ENCODE data around the gene BDKRB2.

The BDKRB2 gene

DNA sequence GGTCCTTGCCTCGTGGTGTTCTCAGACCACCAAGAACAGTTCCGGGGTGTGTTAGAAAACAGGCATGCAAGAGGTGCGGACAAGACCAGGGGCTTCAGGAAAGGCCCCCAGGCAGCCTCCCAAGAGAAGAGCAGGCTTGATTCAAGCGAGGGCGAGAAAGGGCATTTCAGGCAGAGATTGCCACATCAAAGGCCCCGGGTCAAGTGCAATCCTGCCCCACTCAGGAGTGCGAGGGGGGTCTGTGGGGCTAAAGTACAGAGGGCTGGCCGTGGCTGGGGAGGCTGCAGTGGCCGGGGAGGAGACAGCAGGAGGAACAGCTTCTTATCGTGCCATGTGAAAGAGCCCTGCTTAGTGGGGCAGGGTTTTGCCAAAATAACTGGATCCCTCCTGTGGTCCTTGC is 2.7 kb upstream of the BDKRB2 start:
- DNase-seq, result no peak

DNA sequence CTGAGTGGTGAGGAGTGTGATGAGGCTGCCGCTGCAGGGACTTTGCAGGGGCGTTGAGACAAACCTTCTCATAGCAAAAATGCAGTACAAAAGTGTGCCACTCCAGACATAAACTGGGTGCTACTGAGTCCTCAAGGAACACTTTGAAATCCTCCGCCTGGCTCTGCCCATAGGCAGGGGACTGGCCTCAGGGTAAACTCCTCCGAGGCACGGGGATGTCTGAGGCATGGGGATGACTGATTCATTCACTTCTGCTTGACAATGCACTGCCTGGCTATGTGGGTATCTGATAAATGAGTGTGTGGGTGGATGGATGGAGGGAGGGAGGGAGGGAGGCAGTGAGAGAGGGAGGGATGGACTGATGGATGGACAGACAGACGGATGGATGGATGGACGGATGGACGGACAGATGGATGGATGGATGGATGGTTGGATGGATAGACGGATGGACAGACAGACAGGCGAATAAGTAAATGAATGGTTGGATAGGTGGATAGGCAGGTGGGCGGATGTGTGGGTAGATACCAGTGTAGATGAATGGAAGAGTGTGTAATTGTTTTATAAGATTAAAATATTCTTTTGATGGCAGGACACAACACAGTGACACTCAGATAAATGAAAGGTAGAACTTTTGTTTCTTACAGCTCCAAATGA is 2.1 kb upstream of the BDKRB2 start:
- DNase-seq, result no peak

DNA sequence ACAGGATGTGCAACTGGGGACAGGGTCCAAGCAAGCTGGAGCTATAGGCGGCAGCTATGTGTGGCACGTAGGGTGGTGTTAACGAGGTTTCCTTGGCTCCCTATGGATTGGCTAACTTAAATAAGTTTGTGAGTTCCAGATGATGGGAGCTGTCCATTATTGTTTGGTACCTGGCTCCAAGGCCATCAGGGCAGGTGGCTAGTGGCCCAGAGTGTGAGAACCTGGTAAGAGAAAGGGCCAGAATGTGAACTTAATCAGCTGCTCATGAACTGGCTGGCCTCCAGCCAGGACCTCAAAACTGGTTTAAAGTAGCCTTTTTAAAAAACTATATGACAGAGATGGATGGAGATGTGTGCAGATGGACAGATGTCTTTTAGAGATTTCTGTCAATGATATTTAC is 1.5 kb upstream of the BDKRB2 start:
- no peak for DNase-seq

DNA sequence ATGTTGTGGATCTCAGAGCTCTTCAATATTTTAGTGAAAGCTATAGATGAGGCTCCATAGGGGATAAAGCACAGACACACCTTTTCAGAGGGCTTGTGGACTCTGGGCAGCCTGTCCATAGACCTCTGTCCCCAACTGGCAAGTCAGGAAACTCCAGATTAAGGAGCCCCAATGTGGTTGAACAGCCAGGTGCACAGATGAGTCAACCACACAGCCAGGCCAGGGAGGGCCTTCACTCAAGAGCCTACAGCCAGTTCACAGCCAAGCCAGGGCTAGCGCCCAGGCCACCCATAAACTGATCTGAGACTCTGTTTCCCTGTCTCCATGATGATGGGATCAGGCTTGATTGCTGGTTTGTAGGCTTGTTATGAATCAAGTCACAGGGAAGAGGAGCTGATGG is 1.0 kb upstream of the BDKRB2 start:
- no peak for DNase-seq

DNA sequence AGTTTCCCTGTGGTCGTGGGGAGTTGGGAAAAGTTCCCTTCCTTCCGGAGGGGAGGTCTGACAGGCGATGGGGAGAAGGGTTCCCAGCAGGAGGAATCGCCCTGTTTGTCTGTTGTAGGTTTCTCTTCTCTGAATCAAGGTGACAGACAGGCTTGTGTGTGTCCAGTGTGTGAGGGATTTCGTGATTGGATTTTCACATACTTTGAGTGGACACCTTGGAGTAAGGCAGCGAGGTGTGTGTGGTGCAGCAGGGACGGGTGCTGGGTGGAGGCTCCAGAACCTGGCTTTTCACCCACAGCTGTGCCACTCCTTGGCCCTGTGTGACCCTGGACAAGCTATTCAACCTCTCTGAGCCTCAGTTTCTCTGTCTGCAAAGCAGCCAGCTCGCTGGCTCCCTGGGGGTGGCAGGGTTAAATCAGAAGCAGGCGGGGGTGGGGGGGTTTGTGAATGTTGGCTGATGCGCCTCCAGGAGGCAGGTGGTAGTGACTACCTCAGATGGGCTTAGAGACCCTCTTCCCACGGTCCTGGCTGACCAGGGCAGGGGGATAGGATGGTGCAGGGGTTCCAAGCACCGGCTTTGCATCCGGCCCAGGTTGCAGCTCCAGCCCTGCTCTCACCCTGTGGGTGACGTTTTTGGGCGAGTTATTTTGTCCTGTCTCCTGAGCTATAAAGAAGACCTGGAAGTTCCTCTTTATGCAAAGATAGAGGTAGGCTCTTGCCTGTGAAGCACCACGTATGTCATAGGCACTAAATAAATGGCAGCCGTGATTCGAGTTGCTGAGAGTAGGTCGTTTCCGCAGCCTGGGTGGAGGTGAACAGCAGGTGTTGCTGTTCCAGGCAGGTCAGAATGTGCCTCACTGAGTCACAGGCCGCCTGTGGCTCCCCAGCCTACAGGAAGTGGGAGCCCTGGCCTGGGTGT is 679 bp downstream of the BDKRB2 start:
- DNase-seq, result no peak

DNA sequence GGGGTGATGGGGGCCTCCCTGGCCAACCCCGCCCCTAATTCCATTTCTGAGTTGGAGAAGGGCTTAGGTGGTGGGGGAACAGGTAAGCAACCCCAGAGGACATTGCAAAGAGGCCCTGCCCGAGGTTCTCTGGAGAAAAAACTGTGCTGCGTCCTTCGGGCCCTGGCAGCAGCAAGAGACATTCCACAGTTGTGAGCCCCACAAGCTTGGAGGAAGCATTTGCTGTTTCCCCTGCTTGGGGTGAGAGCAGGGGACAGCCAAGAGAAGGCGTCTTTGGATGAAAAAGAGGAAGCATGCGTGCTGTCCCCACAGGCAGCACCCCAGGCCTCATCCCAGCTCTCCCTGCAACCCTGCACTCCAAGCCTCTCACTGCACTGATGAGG is 1.3 kb downstream of the BDKRB2 start:
- no peak for DNase-seq

DNA sequence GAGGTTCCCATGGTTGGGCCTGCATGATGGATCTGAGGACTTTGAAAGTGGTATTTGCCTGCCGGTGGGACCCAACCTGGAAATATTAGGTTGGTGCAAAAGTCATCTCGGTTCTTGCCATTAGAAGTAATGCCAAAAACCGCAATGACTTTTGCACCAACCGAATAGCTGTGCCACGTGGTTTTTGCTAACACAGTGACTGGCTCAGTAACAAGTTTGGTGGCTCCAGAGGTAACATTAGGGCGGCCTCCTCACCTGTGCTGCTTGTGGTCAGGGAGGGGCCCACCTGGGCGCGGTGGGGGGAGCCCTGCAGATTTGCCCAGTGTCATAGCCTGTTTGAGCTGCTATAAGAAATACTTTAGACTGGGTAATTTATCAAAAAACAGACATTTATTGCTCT is 1.8 kb downstream of the BDKRB2 start:
- no peak for DNase-seq

DNA sequence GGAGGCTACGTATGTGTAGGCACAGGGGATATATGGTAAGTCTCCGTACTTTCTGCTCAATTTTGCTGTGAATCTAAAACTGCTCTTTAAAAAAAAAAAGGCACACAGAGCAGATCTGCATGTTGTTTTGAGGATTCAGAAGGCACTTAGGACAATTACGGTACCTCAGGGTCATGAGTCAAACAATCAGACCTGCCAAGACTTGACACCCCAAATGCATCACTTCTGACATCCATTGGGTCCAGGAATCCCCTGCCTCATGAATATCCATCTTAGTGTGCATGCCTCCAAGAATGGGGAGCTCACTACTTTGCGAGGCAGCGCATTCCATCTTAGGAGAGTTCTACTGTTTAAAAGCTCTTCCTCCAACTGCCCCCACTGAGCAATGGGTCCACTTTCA is 3.0 kb downstream of the BDKRB2 start:
- DNase-seq, result no peak

DNA sequence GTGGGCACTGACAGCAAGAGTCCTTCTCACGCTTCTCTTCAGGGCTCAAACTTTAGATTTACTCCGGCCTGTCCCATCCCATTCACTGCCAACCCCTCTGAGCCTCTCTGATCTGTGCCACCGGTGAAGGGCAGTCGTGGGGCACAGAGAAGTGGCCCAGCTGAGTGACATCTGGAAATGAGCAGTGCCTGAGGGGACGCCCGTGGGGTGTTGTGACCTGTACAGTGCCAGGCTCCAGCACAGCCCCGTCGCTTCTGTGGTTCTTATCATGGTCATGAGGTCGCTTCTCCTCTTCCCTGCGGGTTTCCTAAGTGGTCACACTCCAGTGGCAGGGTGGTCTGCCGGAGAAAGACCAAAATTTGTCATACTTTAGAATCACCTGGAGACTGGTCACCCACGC is 4.1 kb downstream of the BDKRB2 start:
- DNase-seq, result no peak

DNA sequence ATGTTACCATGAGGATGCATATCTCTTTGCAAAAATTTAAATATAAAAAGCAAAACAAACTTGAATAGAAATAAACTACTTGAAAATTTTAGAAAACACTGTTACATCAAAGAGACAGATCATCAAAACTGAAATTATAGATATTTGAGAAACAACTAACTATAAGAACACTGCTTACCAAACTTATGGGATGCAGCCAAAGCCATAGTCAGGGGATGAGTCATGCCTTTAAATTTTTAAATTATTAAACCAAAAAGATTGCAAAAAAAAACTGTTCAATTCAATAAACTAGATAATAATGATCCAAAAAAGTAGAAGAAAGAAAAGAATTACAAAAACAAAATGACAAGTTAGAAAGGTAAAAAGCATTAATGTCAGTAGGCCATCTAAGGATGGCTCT is 7.5 kb downstream of the BDKRB2 start:
- no peak for DNase-seq

DNA sequence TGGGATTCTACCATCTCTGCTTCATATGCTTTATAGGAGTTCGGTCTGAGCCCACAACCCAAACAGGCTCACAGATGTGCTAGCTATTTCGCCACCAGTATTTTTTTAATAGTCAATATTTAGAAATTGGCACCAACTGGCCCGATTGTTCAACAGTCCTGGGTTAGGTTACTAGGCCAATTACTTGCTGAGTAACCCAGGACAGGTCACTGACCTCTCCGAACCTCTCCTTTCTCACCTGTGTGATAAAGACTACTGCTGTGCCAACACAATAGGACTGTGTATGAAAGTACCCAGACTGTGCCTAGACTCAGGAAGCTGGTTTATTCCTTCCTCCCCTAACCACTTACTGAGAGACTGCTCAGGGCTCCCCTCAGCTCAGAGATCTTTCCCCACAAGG is 8.3 kb downstream of the BDKRB2 start:
- no peak for DNase-seq

DNA sequence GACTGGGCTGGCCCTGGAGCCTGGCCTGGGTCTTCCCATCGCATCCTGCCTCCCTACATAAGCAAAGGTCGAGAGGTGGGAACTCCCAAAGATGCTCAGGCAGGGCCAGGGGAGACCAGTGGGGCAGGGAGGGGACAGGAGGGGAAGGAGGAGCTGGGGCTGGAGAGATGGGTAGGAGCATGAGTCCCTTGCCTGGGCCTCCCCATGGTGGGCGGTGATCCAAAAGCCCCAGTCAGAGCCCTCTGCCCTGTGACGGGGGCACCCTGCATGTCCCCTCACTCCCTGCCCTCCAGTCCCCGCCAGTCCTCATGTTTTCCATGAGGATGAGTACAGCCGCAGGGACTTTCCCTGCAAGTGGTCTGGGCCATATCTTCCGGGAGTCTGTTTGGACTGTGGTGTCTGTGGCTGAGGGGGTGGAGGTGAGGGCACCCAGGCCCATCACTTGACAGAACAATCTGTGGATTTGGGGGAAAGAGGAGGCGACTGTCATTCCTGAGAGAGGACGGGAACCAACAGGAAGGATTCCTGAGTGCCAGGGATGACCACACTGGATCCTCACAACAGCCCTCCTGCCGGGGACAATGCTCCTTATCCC is 9.3 kb downstream of the BDKRB2 start:
- no peak for DNase-seq

DNA sequence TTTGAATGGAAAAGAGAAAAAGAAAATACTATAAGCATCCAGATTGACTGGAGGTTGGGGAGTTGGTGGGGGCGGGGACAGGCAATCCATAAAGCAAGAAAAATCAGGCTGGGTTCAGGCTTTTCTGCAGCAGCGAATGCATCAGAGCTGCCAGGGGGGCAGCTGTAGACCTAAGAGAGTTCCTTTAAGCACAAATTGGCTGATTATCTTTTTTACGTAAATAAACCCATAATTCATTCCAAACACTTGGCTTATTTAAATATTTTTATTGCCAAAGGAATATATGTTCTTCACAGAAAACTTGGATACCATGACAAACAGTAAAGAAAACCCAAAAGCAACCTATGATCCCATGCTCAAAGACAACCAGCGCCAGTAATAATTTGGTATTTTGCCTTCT is 10.2 kb downstream of the BDKRB2 start:
- no peak for DNase-seq

DNA sequence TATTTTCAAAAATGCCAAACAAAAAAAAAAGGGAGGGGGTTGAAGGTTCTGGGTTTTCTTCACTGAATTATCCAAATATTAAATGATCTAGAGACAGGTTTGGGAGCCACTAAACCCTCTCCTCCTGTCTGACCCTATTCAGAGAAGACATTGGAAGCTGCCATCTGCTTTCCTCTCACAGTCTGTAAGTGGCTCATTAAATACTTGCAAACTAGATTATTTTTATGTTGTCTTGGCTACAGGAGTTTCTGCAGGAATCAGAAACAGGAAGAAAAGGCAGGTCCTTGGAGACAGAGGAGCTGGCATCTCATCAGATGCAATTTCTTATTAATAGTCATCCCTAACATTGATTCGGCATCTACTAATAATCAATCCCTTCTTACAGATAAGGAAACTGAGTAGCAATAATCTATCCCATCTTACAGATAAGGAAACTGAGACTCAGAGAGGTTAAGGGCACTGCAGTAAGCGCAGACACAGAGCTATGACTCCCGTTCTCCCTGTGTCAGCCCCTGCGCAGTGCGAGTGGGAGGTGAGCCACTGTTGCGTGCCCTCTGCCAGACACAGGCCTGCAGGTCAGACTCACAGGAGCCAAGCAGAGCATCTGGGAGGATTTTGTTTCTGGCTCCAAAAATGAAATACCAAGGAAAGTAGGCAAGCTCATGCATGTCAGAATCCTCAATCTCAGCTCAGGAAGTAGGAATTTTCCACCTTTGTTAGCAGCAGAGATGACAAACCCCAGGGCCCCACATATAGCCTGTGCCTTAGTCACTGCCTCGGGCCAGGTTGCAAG is 11.0 kb downstream of the BDKRB2 start:
- no peak for DNase-seq

DNA sequence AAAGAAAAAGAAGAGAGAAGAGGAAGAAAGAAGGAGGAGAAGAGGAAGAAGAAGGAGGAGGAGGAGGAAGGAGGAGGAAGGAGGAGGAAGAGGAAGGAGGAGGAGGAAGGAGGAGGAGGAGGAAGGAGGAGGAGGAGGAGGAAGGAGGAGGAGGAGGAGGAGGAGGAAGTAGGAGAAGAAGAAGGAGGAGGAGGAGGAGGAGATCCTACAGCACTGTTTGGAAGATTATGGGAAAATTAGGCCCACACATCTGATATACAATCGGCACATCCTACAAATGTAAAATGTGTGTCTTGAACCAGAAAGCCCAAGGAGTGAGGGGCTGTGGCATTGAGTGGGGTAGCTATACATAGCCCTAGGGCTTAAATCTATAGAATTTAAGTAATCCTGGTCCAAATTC is 12.0 kb downstream of the BDKRB2 start:
- DNase-seq, result no peak

DNA sequence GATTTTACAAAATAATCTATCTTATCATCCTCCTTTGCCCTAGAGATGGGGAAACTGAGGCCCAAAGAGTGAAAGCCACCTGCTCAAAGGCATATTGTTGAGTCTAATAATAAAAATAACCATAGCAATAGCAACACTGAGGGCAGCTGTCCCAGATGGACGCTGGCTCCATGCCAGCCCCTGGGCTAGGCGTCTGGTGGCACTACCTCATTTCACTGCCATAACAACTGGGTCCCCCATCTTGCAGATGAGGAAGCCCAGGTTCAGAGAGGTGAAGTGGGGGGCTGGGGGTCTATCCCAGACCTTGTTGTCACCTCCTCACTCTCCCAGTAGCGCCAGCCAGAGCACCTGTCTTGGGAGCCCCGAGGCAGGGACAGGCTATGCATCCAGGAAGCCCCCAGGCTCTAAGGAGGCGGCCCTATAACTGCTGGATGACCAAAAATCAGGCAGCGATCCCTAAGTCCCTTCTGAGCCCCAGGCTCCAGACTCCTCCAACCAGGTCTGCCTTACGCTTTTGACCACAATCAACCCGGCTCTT is 12.8 kb downstream of the BDKRB2 start:
- DNase-seq, result no peak

DNA sequence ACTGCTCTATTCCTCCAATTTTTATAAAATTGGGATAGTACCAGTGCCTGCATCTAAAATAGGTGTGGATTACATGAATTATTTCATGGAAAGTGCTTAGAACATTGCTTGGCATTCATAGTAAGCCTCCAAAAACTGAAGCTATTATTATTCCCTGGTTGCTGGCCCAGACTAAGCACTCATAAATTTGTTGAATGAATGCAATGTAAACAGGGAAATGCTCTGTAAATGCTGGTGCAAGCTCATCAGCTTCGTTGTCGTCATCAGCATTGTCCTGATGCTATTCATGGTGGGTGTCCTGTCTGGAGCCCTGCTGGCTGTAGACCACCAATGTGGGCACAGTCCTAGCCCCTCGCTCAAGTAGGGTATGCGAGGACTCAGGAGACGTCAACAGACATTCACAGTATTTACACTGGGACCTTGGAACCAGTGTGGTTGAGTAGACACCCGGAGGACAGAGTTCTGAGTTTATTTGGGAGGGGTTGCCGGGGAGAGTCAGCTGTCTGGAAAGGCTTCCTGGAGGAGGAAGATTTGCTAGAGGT is 16.5 kb downstream of the BDKRB2 start:
- DNase-seq, result no peak

DNA sequence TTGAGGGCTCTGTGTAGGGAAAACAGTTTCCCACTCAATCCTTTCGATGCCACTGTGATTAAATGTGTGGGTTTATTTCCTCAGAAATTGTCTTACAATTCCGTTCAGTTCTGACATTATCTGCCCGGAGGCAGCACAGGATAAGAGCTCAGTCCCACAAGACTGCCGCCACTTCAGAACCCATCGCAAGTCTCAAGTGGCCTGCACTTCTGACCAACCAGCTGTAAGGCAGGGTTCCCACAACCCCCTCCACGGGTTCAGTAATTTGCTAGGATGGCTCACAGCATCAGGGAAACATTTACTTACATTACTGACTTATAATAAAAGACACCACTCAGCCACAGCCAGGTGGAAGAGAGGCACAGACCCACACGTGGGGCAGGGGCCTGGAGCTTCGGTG is 17.2 kb downstream of the BDKRB2 start:
- no peak for DNase-seq

DNA sequence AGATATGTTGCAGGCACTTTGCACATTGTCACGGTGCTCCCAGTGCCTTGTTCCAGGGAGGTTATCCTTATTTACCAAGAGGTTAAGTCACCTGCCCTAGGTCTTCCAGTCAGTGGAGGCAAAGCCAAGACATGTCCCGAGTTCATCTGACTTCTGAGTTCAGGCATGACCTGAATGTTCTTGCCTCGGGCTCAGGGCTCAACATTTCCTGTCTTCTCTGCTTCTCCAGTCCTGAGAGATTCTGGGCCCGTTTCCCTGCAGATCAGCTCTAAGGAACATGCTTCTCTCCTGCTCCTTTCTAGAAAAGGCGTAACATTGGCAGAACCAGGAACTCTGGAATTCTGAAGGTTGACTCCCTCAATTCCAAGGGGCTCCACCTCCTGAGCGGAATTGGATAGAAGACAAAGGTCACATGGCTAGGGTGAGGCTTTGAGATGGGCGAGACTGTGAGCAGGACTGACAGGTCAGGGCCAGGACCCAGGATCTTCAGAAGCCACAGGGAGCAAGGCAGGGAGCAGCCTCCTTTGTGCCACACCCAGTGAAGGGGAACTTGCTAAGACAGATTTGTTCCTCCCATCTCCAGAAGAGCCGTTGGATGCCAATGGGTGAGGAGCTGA is 19.9 kb downstream of the BDKRB2 start:
- no peak for DNase-seq

DNA sequence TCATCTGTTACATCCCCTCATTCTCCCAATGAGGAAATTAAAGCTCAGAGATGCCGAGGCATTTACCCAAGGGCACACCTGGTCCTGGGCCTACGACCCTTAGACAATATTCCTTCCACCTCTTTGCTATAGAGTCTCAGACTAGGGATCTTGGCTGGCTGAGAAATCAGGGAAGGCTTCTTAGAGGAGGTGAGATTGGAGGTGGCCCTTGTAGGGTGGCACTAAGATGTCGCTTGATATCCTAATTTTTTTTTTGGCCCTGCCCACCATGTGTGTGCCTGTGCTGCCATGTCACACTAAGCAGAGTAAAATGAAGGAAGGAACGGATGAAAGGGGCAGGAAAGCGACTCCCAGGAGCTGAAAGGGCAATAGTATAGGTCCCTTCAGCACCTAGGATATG is 20.6 kb downstream of the BDKRB2 start:
- no peak for DNase-seq

DNA sequence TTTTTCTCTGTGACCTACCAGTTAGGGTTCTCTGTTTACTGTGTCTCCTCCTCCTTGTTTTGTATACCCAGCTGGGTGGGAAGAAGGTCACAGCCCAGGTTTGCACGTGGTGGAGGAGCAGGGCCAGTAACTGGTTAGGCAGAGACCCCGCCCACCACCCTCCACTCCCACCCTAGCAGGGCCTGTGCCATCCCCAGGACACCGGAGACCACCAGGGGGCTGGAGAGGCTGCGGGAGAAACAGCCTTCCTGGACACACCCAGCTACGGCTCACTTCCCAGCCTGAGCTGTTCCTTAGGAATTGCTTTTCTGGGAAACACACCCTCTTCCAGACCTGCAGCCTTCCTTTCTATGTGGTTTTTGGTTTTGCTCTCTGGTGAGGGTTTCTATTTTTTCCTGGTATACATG is 21.1 kb downstream of the BDKRB2 start:
- DNase-seq, result no peak

DNA sequence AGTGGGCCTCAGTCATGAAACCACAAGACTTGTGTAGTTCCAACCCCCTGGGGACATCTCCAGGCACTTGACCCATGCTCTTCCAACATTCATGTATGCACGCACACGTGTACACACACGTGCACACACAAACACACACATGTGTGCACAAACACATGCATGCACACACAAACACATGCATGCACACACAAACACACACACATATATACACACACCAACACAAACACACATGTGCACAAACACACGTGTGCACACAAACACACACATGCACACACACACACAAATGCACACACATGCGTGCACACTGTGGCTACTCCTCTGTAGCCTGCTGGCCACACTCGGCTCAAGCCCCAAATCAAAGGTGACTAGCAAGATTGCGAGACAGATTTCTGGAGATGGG is 22.8 kb downstream of the BDKRB2 start:
- no peak for DNase-seq

All from NCI-H446 treated with DMSO at 0.1 percent for 48 hours (cell line).